DMS 273 treated with DMSO at 0.1 percent for 48 hours (cell line): ENCODE results near the gene NINJ1.
"Not testable (repeated sequence)": the region's sequence is repeated elsewhere in the genome, so short reads cannot be mapped to it uniquely, and the experiment has no call there.

Source experiments
- DNase-seq: peaks from one replicate; lab custom pipeline; 2025; lab: John Stamatoyannopoulos, UW

The NINJ1 gene

DNA sequence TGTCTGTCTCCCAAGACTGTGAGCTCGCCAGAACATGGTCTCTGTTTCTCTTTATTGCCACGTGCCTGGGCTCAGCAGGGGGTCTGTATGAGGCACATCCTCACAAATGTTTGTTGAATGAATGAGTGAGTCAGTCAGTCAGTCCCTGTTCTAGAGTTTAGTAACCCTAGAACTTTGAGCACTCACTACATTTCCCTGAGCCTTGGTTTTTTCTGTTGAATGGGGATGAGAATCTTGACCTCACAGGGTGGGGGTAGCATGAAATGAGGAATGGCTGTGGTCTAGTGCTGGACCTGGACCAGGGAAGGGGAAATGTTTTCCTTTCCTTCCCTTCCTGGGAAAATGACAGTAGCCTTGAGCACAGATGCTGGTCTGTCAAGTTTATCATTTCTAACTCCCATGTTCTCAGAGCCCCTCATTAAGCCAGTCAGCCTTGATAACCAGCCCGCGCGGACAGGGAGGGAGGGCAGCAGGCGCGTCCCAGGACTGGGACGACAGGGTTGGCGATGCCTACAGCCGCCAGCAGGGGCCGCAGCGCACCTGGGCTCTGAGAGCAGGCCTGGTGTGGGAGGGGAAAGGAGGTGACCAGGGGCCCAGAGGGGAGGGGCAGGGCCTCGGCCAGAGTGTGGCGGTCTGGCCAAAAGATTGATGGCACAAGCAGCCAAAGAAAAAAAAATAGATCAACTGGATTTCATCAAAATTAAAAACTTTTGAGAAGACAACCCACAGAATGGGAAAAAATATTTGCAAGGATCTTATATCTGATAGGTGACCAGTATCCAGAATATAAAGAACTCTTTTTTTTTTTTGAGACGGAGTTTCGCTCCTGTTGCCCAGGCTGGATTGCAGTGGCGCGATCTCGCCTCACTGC is 25.8 kb upstream of the NINJ1 start:
- DNase-seq, result peak; percentile 23

GRCh38 chr9:93156475-93157008 is 22.5 kb upstream of the NINJ1 start:
- DNase-seq, result no peak

DNA sequence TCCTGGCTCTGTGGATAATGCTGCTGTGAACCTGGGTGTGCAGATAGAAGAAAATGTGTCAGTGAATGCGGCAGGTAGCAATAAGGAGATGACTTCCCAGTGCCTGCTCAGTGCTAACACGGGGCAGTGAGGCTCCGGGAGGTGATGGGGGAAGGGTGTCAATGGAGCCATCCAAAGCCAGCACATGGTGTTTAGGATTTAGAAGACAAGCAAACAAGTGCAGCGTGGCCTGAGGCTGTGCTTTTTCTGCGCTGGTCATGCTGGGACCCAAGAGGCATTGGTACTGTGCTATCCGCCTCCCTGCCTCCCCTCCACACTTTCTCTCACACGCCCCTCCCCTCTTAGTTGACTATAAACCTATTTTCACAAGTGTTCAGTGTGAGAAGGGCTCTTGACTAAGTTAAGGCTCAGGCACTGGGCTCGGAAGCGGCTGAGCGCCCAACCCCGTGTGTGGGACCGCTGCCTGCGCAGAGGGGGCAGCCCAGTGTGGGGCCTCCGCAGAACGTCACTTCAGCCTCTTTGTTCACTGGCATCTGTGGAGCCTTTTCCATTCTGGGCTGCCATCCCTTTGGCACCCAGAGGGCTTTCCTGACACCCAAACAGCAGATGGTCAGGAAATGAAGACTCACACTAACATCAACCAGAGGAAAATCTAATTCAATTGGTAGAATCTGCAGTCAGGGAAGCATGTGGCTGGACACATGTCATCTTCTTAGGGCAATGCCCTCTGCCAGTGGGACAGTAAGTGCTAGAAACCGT is 21.8 kb upstream of the NINJ1 start:
- DNase-seq, result peak; percentile 56

- no peak for DNase-seq
Observed at GRCh38 chr9:93154293-93154903, 20.3 kb upstream of the NINJ1 start.

DNA sequence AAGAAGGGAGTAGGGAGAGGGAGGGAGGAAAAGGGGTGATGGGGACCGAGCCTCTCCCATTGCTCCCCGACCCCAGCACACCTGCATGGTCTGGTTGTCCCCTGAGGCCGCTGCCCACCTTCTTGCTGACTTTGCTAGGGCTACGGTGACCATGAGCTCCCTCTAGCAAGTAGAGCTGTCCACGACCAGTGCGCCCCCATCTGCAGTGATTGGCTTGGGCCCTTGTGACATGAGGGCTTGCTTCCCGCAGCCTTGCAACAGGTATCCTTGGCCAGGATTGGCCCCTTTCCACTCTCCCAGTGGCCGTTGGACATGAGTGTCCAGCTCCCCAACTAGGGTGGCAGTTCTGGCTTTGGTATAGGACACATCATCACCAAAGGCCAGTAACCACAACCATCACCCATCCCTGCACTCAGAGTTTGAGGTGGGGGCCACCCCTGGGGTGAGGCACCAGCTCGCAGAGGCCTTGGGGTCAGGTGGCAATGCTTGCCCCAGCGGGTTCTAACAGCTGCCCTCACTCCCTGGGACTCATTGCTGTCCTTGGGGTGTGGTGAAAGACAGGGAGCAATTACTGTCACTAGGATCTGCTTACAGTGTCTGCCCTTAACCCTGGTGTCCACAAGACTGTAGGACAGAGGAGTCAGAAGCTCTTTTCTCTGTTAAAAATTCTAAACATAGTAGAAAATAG is 17.2 kb upstream of the NINJ1 start:
- DNase-seq, result no peak

DNA sequence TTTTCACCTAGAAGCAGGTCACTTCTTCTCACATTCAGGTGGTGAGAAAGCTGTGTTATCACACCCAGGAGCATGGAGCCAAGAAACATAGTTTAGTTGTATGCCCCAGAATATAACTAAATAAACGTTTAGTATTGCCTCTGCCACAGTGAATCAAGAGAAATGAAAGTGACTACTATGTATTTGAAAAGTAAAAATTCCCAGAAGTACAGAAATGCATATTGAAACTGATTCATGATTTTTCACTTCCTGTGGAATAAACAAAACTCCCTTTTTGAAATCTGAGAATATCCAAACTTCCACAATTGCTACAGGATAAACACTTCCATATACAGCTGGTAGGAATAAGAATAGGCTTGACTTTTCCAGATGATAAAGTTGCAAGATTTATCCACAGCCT is 15.3 kb upstream of the NINJ1 start:
- no peak for DNase-seq

- DNase-seq, result no peak
Observed at GRCh38 chr9:93148721-93149120, 14.7 kb upstream of the NINJ1 start.

DNA sequence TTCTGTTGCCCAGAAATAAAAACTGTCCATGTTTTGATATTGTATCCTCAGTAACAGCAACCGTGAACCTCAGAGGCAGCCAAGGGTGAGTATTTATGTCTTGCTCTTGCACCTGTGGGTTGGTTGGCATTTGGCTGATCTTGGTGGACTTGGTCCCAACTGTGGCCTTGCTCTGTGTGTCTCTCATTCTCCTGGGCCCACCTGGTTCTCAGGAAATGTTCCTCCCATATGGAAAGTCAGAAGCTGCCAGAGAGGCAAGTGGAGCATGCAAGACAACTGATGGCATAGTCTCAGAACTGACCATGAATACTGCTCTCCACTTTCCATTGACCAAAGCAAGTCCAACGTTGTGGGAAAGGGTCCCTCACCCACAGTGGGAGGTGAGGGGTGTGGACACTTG is 13.6 kb upstream of the NINJ1 start:
- no peak for DNase-seq

- not testable (repeated sequence) for DNase-seq
Observed at GRCh38 chr9:93146696-93147095, 12.6 kb upstream of the NINJ1 start.

DNA sequence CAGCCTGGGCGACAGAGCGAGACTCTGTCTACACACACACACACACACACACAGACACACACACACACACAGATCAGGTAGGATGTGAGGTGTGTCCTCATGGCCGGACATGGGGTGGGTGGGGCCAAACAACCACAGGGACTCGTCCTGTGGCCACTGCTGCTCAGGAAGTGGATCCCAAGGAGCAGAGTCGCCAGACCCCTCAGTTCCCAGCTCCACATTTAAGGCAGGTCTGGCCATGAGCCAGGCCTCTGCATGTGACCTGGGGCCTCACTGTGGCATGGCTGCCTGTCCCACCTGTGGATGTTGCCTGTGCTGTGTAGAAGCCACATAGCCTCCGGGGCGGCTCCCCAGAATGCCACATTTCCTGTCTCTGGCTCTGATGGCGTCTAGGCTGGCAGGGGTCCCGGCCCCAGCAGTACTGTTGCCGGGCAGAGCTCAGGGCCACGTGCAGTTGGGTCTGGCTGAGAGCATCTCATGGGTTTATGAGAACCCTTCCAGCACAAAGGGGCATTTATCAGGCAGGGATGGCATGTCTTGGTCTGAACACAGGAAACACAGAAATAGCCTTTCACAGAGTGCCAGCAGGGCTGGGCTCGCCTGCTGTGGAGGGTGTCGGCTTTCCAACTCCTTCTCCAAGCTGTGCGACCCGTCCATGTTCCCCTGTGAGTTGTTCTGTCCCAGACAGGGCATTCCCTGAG is 9.9 kb upstream of the NINJ1 start:
- DNase-seq, result peak; percentile 36

DNA sequence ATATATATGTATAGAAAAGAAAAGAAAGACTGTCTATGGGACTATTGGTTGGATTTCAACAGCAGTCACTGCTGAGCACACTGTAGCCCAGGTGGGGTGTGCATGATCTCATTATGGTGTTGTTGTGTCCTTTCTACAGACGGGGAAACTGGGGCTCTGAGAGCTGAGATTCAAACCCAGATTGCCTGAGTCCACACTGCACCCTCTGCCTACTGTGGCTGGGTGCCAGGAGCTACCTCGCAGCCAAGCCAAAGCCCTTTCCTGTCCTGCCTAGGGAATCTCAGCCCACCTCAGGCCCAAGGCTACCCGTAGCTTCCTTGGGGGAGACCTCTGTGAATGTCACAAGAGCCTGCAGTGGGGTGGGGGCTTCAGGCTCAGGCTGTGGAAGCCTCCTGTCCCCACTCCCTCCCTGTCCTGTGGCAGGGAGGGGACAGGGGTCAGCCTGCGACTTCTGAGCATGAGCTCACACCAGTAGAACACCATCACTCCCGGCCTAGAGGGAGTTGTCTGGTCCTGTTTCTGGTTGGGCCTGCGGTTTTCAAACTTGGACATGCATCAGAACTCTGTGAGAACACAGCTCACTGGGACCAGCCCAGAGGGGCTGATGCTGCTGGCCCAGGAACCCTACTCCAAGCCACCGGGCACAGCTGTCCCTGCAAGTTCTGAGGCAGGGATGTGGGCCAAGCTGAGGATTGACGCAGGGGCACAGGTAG is 7.9 kb upstream of the NINJ1 start:
- no peak for DNase-seq

GRCh38 chr9:93139365-93140182 is 5.5 kb upstream of the NINJ1 start:
- DNase-seq, result no peak

- DNase-seq, result no peak
Observed at GRCh38 chr9:93138171-93138764, 4.2 kb upstream of the NINJ1 start.

- DNase-seq, result no peak
Observed at GRCh38 chr9:93137362-93137761, 3.3 kb upstream of the NINJ1 start.

DNA sequence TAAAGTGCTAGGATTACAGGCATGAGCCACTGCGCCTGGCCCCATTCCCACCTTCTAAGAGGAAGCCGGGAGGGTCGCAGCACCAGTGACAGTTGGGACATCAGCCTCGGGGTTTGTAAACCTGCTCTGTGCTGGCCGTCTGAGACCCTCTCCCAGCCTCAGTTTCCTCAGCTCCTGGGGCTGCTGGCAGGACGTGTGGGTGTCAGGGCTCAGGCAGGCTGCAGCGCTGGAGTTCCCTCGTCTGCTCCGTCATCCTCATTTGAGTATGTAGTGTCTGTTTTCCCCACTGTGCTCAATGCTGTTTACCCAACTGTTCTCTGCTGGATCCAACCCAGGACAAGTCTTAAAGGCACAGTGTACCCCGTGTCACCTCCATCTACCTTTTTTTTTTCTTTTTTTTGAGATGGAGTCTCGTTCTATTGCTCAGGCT is 2.0 kb upstream of the NINJ1 start:
- peak; percentile 16 for DNase-seq

GRCh38 chr9:93134740-93135444 is 841 bp upstream of the NINJ1 start:
- DNase-seq, result peak; percentile 73

DNA sequence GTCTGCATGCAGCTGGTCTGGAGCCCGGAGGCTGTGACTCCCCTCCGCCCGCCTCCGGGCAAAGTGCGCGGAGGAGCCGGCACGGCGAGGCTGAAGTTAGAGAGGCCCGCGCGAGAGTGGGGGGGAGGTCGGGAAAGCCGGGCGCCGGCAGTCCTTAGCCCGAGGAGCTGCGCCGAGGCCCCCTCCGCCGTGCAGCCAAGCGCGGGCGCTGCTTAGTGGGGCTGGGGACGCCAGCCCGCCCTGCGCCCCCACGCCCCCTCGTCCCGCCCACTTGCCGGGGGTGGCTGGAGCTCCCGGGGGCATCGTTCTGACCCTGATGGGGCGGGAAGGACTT is 403 bp downstream of the NINJ1 start:
- no peak for DNase-seq

GRCh38 chr9:93132946-93133680 is 938 bp downstream of the NINJ1 start:
- DNase-seq, result no peak
